Measurements from ENCODE around the gene SLC25A25.
A peak's percentile ranks its signal among the peaks of the same experiment; 100 is the strongest.
"Not testable (repeated sequence)": the region's sequence is repeated elsewhere in the genome, so short reads cannot be mapped to it uniquely, and the experiment has no call there.

SLC25A25 gene

DNA sequence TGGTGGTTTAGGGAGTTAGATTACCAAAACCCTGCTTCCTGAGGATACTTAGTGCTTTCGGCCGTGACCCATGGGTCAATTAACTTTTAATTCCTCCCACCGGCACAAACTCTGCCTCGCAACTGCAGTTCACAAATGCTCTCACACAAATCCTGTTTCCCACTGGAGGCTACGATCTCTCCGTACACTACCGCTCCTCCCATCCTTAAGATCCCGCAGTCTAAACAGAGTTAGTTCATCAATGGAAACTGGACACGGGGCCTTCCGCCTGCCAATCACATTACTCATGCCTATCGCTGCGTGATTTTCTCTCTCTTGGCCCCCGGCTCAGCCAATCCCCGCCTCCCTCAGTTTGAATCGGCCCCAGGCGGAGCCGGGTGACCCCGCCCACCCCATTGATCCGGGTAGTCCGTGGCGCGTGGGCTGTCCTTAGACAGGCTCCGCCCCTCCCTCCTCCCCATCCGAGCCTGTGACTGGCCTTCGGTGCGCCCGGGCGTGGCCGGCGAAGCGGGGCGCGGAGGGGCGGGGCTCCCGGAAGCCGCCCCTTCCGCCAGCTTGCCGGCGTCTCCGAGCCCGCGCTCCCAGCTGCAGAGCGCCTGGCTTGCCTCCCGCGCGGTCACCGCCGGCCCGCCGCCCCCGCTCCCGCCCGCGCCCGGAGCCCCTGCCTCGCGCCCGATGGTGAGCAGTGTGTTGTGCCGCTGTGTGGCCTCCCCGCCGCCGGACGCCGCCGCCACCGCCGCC, at the start of gene SLC25A25:
TSS of gene SLC25A25 (plus strand) at position 588 of the 741 bp plus-strand sequence. CDS start at position 676, 88 bp downstream.
- DNase-seq (ENCODE audit: low spot score) = peak; percentile 99

- DNase-seq (ENCODE audit: low spot score) = peak; percentile 42
Measured at GRCh38 chr9:128020692-128021091, 47.3 kb upstream of the SLC25A25 start.

DNA sequence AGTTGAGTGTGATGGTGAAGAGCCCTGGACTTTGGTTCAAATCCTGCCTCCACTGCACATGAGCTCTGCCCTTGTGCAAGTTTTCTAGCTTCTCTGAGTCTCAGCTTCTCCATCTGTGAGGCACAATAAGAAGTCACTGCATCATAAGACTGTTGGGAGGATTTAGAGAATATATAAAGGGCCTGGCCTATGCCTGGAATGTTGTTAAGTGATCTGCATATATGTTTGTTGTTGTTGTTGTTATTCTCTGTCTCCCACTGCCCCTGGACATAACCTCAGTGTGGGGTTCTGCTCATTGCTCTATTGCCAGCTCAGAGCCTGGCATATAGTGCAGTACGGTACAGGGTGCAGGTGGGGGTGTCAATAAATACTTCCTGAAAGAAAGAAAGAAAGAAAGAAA, 46.9 kb upstream of the SLC25A25 start:
- DNase-seq (ENCODE audit: low spot score) = no peak

DNA sequence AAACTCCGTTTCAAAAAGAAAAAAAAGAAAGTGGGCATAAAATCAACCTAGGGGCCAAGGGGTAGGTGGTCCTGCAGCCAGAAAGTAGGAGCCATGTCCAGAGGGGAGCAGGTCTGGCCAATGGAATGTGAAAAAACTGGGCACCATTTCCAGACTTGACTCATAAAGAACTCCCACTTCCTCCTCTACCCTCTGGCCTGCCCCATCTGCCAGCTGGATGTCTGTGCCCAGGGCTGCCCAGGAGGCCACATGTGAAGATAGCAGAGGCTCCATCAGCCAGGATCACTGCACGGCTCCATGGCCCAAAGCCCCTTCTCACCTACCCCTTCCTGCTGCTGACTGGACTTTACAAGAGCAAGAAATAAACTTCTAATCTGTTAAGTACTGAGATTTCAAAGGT, 45.1 kb upstream of the SLC25A25 start:
- DNase-seq (ENCODE audit: low spot score) = no peak

DNA sequence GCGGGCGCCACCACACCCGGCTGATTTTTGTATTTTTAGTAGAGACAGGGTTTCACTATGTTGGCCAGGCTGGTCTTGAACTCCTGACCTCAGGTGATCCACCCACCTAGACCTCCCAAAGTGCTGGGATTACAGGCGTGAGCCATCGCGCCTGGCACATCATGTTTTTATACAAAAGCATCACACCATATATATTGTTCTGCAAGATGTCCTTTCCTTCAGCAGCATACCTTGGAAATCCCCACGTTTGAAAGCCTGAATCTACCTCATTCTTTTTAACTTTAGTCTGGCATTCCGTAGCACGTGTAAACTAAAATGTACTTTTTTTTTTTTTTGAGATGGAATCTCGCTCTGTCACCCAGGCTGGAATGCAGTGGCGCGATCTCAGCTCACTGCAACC, 44.4 kb upstream of the SLC25A25 start:
- DNase-seq (ENCODE audit: low spot score) = not testable (repeated sequence)

GRCh38 chr9:128024761-128025308, 43.2 kb upstream of the SLC25A25 start:
- DNase-seq (ENCODE audit: low spot score) = no peak

DNA sequence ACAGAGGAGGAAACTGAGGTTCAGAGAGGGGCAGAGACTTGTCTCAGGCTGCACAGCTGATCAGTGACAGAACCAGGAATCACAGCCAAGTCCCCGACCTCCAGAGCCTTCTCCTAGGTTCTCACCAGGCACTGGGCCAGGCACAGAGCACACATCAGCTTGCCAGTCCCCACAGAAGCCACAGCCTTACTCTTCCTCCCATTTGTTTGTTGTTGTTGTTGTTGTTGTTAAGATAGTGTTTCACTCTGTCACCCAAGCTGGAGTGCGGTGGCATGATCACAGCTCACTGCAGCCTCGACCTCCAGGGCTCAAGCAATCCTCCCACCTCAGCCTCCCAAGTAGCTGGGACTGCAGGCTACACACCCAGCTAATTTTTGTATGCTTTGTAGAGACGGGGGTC, 42.3 kb upstream of the SLC25A25 start:
- no peak for DNase-seq (ENCODE audit: low spot score)

DNA sequence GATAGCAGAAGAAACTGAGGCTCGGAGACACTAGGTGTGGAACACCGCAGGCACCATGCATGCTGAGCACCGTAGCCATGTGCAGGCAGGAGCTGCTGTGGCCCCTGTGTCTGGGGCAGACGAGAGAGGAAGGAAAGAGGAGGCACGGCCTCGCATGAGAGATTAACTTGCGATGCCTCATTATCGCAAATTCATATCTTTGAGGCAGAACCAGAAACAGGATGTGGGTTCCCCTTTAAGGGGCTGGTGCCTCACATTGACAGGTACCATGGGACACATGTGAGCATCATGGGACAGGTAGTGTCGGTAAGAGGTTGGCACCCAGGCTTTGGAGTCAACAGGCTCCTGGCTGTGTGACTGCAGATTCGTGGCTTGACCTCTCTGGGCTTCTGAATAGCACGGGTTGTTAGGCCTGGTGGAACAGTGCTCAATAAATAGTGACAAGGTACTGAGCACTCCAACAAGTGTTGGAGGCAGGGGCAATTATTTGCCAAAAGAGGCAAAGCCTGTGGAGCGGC, 41.7 kb upstream of the SLC25A25 start:
- peak; percentile 73 for DNase-seq (ENCODE audit: low spot score)

GRCh38 chr9:128026773-128027541, 41.1 kb upstream of the SLC25A25 start:
- DNase-seq (ENCODE audit: low spot score) = peak; percentile 21

DNA sequence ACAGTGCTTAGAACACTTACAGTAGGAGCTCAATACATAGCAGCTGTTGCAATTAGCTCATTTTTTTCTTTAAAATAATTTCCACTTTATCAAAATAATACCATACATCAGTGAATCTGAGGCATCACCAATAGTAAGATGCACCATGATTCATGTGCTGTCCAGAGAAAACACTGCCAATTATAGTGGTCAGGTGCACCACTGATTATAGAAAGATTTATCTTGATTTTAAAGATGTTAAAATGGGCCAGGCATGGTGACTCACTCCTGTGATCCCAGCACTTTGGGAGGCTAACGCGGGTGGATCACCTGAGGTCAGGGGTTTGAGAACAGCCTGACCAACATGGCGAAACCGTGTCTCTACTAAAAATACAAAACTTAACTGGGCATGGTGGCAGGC, 40.3 kb upstream of the SLC25A25 start:
- no peak for DNase-seq (ENCODE audit: low spot score)

DNA sequence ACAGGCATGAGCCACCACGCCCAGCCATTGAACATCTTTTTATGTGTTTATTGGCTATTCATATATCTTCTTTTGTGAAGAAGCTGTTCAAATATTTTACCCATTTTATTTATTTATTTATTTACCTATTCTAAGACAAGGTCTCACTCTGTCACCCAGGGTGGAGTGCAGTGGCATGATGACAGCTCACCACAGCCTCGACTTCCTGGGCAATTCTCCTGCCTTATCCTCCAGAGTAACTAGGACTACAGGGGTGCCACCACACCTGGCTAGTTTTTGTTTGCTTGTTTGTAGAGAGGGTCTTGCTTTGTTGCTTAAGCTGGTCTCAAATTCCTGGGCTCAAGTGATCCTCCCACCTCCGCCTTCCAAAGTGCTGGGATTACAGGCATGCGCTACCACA, 34.4 kb upstream of the SLC25A25 start:
- DNase-seq (ENCODE audit: low spot score) = no peak

DNA sequence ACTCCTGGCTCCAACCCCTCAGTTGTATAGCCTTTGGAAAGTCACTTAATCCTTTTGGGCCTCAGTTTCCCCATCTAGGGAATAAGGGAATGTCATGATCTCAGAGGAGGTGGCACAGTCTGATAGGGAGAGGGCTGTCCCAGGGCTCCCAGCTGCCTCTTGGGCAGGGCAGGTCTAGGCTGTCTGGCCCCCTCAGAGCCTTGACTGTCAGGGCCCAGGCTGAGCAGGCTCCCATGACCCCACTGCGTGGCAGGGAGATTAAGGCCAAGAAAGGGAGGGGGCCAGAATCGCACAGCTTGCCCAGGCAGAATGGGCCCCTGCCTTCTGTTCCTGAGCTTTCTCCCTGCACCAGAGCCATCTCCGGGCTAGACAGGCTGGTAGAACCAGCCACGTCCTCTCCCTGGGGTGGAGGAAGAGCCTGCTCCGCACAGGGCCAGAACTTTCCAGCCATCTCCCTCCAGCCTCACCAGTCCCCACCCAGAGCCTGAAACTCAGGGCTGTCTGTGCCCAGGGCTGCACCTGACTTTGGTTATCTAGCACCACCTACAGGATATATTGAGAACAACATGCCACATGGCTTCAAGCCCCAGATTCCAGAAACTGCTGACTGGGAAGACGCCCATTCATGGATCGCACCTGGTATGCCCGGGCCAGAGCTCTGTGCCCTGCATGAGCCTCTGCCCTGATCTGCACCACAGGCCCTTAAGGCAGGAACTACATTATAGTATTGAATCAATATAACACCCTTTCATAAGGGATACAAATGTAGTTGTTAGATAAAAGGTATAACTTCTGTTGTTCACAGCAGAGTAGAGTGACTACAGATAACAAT, 33.0 kb upstream of the SLC25A25 start:
- DNase-seq (ENCODE audit: low spot score) = peak; percentile 91

GRCh38 chr9:128036522-128036921, 31.5 kb upstream of the SLC25A25 start:
- not testable (repeated sequence) for DNase-seq (ENCODE audit: low spot score)

DNA sequence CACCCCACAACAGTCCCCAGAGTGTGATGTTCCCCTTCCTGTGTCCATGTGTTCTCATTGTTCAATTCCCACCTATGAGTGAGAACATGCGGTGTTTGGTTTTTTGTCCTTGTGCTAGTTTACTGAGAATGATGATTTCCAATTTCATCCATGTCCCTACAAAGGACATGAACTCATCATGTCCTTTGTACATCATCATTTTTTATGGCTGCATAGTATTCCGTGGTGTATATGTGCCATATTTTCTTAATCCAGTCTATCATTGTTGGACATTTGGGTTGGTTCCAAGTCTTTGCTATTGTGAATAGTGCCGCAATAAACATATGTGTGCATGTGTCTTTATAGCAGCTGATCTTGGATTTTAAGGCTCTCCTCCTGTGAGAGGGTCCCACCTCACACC, 27.2 kb upstream of the SLC25A25 start:
- not testable (repeated sequence) for DNase-seq (ENCODE audit: low spot score)

GRCh38 chr9:128042043-128042442, 26.0 kb upstream of the SLC25A25 start:
- DNase-seq (ENCODE audit: low spot score) = no peak

DNA sequence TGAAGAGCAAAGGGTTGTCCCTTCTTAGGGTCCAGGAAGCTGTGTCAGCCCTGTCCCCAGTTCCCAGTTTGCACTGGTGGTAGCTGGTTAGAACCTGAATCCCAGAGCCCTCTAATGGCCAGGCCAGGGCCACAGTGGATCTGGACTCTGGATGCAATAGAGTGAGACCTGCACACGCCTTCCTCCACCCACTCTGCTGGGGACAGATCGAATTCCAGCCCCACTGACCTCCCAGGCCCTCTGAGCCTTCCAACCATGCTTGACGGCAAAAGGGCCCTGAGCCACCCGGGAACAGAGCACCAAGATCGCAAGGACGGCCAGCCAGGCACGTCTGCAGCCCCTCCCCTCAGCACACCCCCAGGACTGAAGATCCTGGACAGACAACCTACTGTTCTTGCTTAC, 24.6 kb upstream of the SLC25A25 start:
- no peak for DNase-seq (ENCODE audit: low spot score)

- not testable (repeated sequence) for DNase-seq (ENCODE audit: low spot score)
Measured at GRCh38 chr9:128045409-128045808, 22.6 kb upstream of the SLC25A25 start.

- no peak for DNase-seq (ENCODE audit: low spot score)
Measured at GRCh38 chr9:128045831-128046230, 22.2 kb upstream of the SLC25A25 start.

- no peak for DNase-seq (ENCODE audit: low spot score)
Measured at GRCh38 chr9:128047231-128047630, 20.8 kb upstream of the SLC25A25 start.

GRCh38 chr9:128048663-128049062, 19.4 kb upstream of the SLC25A25 start:
- DNase-seq (ENCODE audit: low spot score) = peak; percentile 52

- no peak for DNase-seq (ENCODE audit: low spot score)
Measured at GRCh38 chr9:128049843-128050242, 18.2 kb upstream of the SLC25A25 start.

All from NAMALWA (cell line).